KMS-11 (cell line): ENCODE results near the gene ENOX1.

ENCODE experiments used
- H2AFZ ChIP-seq: fragments of 200-600 bp; sonication (generic); 2 replicates; pipeline ENCODE4 v1.6.1; 2016; ENCODE audit warnings: antibody characterized with exemption, mixed run types, low read depth
- H3K27ac ChIP-seq: fragments of 200-600 bp; sonication (generic); 2 replicates; pipeline ENCODE4 v1.6.1; 2016; ENCODE audit warnings: mild to moderate bottlenecking, mixed run types
- H3K27me3 ChIP-seq: fragments of 200-600 bp; sonication (generic); 2 replicates; pipeline ENCODE4 v1.6.1; 2017; ENCODE audit warnings: mild to moderate bottlenecking, low read depth, mixed run types, moderate library complexity; ENCODE audit not compliant: insufficient read depth
- H3K36me3 ChIP-seq: fragments of 200-600 bp; sonication (generic); 2 replicates; pipeline ENCODE4 v1.6.1; 2017; ENCODE audit warnings: mild to moderate bottlenecking, mixed run types; ENCODE audit not compliant: insufficient read depth
- H3K4me1 ChIP-seq: fragments of 200-600 bp; sonication (generic); 2 replicates; pipeline ENCODE4 v1.6.1; 2016; ENCODE audit warnings: mild to moderate bottlenecking, low read depth, mixed run types; ENCODE audit not compliant: poor library complexity, severe bottlenecking
- H3K4me2 ChIP-seq: fragments of 200-600 bp; sonication (generic); 2 replicates; pipeline ENCODE4 v1.7.0; 2016; ENCODE audit warnings: mild to moderate bottlenecking, mixed run types
- H3K4me3 ChIP-seq: fragments of 200-600 bp; sonication (generic); IDR thresholded peaks from 2 replicates; pipeline ENCODE4 v1.6.1; 2017; ENCODE audit warnings: low read depth, low read length, mixed read lengths; ENCODE audit not compliant: insufficient read depth
- H3K79me2 ChIP-seq: fragments of 200-600 bp; sonication (generic); 2 replicates; pipeline ENCODE4 v1.6.1; 2016; ENCODE audit warnings: low read depth, mixed run types; ENCODE audit not compliant: insufficient read depth
- H3K9ac ChIP-seq: fragments of 200-600 bp; sonication (generic); 2 replicates; pipeline ENCODE4 v1.6.1; 2016; ENCODE audit warnings: mild to moderate bottlenecking, mixed run types
- H4K20me1 ChIP-seq: fragments of 200-600 bp; sonication (generic); 2 replicates; pipeline ENCODE4 v1.6.1; 2016; ENCODE audit warnings: mild to moderate bottlenecking, mixed run types; ENCODE audit not compliant: insufficient read depth
- TF ChIP-seq, protein P1 (sequence below): fragments of 200-600 bp; sonication (generic); conservative IDR thresholded peaks from 2 replicates; pipeline ENCODE4 v1.6.1; 2017; ENCODE audit warnings: low read depth, mild to moderate bottlenecking, antibody characterized with exemption, low read length, moderate library complexity, mixed read lengths

ENOX1 gene

DNA sequence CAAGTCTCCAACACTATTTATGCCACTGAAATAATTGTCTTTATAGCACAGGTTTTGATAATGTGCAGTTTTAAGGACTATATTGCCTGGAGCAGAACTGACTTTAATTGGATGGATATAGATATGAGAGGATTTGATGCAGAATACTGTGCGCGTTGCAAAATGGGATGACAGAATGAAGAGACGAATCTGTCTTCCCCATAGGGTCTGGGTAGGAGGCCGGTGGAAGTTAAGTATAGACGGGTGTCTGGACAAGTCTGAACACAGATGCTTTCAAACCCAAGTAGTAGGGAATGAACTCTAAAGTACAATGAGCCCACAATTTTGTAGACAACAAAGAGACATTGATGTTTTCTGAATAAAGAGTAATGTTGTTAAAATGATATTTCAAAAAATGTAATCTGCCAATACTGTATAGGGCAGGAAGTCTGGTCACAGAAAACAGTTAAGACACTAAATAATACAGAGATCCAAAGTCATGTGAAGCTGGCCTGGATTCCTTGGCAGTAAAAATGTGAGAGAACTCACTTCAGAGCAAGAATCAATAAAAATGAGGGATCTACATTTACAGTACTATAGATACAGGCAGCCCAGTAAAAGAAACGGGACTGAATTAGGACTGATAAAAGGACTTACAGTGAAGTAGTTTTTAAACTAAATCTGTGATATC lies 125.5 kb downstream of the ENOX1 start:
- TF ChIP-seq, protein P1, sequence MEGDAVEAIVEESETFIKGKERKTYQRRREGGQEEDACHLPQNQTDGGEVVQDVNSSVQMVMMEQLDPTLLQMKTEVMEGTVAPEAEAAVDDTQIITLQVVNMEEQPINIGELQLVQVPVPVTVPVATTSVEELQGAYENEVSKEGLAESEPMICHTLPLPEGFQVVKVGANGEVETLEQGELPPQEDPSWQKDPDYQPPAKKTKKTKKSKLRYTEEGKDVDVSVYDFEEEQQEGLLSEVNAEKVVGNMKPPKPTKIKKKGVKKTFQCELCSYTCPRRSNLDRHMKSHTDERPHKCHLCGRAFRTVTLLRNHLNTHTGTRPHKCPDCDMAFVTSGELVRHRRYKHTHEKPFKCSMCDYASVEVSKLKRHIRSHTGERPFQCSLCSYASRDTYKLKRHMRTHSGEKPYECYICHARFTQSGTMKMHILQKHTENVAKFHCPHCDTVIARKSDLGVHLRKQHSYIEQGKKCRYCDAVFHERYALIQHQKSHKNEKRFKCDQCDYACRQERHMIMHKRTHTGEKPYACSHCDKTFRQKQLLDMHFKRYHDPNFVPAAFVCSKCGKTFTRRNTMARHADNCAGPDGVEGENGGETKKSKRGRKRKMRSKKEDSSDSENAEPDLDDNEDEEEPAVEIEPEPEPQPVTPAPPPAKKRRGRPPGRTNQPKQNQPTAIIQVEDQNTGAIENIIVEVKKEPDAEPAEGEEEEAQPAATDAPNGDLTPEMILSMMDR: no peak
- Histone ChIP-seq H3K9ac (no peak overlapping the region), H3K27ac (no peak overlapping the region), H3K4me2 (no peak overlapping the region), H3K36me3 (no peaks in the 10 kb centered on the region), H4K20me1 (no peaks in the 10 kb centered on the region), H2AFZ (no peak overlapping the region), H3K27me3 (no peaks in the 10 kb centered on the region), H3K4me1 (peaks cover 13% of the 10 kb centered on the region), H3K79me2 (no peaks in the 10 kb centered on the region), H3K4me3 (no peak overlapping the region)

DNA sequence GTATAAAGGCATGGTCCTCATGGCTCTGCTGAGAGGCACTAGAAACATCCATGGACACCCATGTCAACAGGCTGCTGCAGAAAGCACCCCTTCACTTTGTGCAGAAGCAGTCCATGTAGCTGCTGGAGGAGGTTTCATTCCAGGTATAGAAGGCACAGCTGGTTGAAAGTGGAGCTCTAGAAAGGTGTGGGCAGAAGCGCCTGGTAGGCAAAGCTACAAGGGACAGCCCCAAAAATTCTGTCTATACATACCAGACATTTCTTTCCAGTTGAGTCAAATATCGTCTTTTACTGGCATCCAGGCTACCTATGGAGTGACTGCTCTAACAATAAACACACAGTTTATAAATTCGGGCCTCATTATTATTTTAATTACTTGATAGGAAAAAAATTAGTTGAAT lies 129.3 kb downstream of the ENOX1 start:
- H3K4me2 ChIP-seq: no peak overlapping the region
- H3K4me1 ChIP-seq: no peaks in the 10 kb centered on the region
- H3K36me3 ChIP-seq: no peaks in the 10 kb centered on the region
- H3K27me3 ChIP-seq: no peaks in the 10 kb centered on the region
- no peak overlapping the region for H3K4me3 ChIP-seq
- H3K9ac ChIP-seq: no peak overlapping the region
- H3K27ac ChIP-seq: no peak overlapping the region
- no peak overlapping the region for H2AFZ ChIP-seq
- no peaks in the 10 kb centered on the region for H3K79me2 ChIP-seq
- H4K20me1 ChIP-seq: no peaks in the 10 kb centered on the region
- TF ChIP-seq, protein P1: no peak

GRCh38 chr13:43653980-43654379 lies 132.8 kb downstream of the ENOX1 start:
- no peak overlapping the region for H3K4me3 ChIP-seq
- no peak overlapping the region for H2AFZ ChIP-seq
- H3K9ac ChIP-seq: no peak overlapping the region
- H3K4me1 ChIP-seq: no peaks in the 10 kb centered on the region
- no peak overlapping the region for H3K27ac ChIP-seq
- H4K20me1 ChIP-seq: no peaks in the 10 kb centered on the region
- H3K27me3 ChIP-seq: no peaks in the 10 kb centered on the region
- H3K4me2 ChIP-seq: no peak overlapping the region
- TF ChIP-seq, protein P1: no peak
- H3K36me3 ChIP-seq: no peaks in the 10 kb centered on the region
- H3K79me2 ChIP-seq: no peaks in the 10 kb centered on the region

GRCh38 chr13:43653395-43653794 lies 133.4 kb downstream of the ENOX1 start:
- Histone ChIP-seq H2AFZ (no peak overlapping the region), H3K9ac (no peak overlapping the region), H4K20me1 (no peaks in the 10 kb centered on the region), H3K27ac (no peak overlapping the region), H3K4me3 (no peak overlapping the region), H3K4me2 (no peak overlapping the region), H3K36me3 (no peaks in the 10 kb centered on the region), H3K79me2 (no peaks in the 10 kb centered on the region), H3K4me1 (no peaks in the 10 kb centered on the region), H3K27me3 (no peaks in the 10 kb centered on the region)
- TF ChIP-seq, protein P1: no peak
